ENCODE results near the gene EXOSC7.

- TF ChIP-seq CTCF (IDR thresholded peaks at IDR 0.05) (no peak), EZH2 (IDR thresholded peaks at IDR 0.05; ENCODE audit: borderline replicate concordance, insufficient read depth, low read depth, low read length, poor library complexity, severe bottlenecking) (no peak)
Observed at GRCh38 chr3:45003859-45004258, 27.8 kb downstream of the EXOSC7 start.
